LoVo (cell line): ENCODE measurements around the gene EXOC7.

Experiments used
- DNase-seq: peaks from one replicate; pipeline ENCODE4 v3.0.0-alpha.2; 2016; ENCODE audit warnings: low spot score

Gene EXOC7, protein sequence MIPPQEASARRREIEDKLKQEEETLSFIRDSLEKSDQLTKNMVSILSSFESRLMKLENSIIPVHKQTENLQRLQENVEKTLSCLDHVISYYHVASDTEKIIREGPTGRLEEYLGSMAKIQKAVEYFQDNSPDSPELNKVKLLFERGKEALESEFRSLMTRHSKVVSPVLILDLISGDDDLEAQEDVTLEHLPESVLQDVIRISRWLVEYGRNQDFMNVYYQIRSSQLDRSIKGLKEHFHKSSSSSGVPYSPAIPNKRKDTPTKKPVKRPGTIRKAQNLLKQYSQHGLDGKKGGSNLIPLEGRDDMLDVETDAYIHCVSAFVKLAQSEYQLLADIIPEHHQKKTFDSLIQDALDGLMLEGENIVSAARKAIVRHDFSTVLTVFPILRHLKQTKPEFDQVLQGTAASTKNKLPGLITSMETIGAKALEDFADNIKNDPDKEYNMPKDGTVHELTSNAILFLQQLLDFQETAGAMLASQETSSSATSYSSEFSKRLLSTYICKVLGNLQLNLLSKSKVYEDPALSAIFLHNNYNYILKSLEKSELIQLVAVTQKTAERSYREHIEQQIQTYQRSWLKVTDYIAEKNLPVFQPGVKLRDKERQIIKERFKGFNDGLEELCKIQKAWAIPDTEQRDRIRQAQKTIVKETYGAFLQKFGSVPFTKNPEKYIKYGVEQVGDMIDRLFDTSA

DNA sequence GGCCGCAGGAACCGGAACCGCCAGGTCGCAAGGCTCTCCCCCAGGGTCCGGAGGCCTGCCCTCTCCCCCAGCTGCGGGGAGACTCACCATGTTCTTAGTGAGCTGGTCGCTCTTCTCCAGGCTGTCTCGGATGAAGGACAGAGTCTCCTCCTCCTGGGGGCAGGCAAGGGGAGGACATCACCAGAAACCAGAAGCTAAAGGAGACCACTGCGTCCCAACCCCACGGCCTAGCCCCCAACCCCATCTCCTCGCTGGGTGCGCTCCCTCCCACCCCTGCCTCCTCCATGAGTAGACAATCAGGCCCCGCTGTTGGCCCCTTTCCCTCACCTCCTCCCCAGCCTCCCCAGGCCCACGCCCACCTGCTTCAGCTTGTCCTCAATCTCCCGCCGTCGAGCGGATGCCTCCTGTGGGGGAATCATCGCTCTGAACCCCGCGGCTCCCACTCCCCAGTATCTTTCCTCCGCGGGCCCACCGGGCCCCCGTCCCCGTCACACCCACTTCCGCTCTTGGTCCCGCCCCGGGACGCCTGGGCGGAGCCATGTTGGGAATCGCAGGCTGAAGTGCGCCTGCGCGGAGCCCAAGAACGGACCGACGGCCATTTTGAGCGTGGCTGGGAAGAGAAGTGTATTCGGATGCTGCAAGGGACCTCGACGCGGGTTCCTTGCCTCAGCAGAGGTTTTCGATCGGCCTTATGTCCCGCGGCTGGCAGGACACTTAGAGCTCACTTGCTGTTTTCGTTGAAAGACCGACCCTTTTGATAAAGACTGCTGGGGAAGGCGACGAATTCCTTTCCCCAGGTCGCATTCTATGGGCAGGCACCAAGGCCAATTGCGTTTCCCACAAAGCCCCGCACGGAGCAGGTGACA lies at the start of gene EXOC7:
Gene EXOC7, minus strand, starts transcription at position 514 of the 866 bp plus-strand sequence. Its CDS starts 95 bp downstream, at position 419.
- peak; percentile 97 for DNase-seq

DNA sequence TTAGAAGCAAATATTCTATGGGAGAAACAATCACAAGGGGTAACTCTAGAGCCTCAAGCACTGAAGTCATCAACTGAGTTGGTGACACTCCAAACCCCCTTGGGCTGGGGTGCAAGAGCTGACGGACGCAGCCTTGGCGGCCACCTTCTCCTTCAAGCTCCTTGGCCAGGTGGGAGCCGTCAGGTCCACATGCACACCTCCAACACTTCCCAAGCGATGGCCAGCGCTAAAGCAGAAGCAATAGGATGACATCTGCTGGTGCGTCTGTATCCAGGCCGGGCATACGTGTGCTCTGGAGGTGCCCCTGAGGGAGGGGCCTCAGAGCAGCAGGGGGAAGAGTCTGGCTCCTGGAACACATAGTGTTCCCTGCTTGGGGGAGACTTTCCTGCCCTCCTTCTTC lies 49.6 kb upstream of the EXOC7 start:
- no peak for DNase-seq

DNA sequence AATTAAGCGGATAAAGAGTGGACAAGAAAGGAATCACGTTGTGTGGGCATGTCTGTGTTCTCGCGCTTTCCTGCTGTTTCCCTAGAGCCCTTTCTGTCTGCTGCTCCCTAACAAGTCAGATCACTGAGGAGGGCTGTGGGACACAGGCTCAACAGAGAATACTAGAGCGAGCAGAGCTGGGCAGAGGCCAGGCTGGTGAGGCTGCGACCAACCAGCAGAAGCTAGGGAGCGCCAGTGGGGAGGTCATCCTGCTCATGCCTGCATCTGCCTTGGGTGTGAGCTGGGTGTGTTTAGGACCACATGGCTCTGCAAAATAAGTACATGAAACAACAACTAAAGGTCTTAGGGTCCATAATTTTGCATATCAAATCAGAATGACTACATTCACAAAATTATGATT lies 49.0 kb upstream of the EXOC7 start:
- DNase-seq: no peak

DNA sequence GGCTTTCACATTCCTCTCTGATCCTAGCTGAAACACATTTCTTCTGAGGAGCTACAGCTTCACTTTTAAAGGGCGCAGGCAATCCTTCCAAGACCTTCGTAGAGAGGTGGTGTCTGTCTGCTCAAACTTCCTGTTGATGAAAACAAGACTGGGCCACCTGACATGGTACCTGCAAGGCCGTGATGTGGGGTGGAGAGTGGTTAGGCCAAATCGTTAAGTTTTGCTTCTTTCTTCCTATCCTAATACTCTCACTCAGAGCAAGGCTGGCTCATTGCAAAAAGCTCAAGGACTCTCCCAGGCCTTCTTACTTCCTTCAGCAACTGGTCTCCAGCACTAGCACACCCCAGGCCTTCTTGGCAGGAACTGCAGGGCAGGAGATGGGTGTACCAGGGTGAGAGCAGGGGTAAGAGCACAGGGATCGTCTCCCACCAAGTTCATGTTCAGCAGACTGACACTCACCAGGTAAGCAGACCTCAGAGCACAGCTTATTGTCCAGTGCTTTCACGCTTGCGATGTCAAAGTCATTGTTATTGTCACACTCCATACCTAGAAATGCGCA lies 48.4 kb upstream of the EXOC7 start:
- DNase-seq: no peak

DNA sequence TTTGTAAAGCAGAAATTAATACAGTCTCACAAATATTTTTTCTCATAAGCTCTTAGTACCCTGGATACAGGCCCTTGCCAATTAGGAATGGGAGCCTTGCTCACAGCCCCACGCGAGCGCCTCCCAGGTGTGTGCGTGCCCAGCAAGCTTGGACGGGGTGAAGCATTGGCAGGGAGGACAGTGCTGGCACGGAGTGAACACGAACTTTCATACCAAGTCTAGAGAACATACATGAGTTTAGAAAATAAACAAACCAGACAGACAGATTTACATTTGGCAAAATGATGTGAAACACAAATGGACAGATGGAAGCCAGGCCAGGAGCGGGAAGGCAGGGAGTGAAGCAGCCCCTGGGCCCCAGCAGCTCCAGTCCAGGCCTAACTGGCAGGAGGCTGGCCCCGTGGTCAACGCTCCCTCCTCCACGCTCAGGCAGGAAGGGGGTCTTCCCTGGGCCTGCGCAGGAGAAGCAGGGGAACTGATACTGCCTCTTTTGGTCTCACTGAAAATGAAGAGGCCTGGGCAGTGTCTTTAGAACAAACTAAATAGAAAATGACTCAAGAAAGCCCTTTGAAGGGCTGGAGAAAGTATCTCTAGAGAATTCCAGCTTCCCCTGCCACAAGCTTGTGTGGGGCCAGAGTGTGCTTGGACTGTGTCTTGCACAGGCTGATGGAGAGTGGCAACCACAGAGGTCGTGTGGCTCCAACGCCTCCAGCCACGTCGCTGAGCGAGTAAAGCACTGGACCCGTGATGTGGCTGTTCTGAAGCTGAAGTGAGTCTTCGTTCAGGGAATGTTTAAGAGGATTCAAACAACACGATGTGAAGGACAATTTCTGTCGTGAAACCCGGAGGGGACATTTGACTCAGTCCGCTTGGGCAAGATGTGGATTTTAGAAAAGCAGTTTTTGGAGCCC lies 47.4 kb upstream of the EXOC7 start:
- DNase-seq: no peak

DNA sequence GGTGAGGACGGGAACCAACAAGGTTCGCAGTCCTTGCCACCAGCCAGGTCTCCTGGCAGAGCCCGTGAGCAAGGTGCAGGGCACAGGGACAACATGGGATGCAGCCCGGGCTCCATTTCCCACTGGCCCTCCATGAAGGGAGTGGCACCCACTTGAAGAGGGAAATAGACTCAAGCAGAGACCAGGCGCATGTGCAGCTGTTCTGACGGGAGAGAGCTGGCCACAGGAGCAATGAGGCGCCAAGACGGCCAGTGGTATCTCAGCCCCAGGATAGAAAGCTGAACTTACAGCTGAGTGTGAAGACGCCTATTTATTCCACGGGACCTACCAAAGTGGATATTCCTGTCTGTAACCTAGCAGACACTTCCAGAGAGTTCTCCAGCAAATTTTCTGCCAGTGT lies 45.6 kb upstream of the EXOC7 start:
- DNase-seq: no peak

DNA sequence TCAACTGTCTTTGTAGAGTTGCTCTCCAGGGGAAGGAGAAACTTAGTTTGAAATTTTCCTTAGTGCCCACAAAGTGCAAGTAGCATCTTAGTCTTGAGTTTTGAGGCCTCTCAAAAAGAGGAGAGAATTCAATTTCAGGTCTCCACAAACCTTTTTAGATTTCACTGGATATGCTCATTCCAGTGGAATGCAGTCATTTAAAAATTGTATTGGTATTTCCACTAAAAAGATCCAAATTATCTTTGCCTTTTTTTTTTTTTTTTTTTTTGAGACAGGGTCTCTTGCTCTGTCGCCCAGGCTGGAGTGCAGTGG lies 44.4 kb upstream of the EXOC7 start:
- DNase-seq: no peak

DNA sequence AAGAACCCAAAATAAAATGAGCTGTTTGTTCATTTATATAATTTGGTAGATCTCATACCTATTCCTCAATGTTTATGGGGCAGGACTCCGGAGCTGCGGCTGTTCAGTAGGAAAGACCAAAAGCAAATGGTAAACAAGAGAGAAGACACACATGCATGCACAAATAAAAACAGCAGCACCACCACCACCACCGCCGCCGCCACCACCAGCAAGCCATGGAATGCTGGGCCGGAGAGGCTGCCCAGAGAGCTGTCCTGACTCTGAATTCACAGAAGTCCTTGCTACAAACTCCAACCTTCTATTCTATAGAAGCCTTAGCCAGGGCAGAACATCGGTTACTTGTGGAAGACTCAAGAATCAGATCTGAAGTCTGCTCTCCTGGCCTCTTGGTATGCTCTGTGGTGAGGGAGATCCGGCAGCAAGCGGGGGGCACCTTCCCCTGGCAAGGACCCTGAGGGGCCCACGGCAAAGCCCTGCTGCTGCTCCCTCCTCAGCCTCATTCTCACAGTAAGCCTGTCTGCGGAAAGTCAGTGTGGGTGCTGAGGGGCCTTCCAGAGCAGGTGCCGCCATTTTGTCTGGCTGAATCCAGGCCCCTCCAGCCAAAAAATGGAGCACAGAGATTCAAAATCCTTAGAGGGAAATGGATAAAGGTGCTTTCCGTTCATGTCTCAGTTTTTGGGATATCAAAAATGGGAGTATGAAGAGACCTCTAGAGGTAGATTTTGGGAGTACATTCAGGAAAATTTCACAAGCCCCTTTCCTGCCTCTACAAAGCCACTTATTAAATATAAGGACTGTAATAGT lies 43.8 kb upstream of the EXOC7 start:
- no peak for DNase-seq

DNA sequence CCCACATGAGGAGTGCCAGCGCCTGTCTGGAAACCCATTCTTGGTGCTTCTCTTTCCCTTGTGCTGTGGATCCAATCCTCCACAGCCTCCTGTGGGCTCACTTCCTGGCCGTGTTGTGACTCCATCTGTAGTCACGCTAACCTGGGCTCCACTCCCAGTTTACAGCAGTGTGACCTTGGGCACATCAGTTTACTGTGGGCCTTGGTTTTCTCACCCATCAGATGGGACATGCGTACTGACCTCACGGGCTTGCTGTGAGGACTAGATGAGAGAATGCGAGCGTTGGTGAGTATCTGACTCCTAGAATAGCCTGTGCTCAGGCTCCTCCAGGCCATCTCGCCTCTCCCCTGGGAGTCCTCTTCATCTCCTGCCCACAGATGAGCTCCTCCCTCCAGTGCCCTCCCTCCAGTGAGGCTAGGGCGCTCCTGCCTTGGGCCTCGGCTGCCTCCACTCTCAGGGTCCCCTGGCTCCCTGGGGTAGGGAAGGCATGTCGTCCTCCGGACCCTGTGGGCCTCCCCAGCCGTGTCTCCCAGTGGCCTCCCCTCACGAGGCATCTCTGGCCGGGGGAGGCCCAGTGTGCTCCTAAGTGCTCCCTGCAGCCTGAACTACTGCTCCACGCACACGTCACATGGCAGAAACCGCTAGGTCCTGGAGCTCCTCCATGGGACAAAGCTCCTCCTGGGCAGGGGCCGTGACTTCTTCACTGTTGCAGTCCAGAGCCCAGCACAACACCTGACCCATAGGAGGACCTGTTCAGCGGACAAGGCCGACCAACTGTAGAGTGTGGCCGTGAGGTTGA lies 42.7 kb upstream of the EXOC7 start:
- no peak for DNase-seq

DNA sequence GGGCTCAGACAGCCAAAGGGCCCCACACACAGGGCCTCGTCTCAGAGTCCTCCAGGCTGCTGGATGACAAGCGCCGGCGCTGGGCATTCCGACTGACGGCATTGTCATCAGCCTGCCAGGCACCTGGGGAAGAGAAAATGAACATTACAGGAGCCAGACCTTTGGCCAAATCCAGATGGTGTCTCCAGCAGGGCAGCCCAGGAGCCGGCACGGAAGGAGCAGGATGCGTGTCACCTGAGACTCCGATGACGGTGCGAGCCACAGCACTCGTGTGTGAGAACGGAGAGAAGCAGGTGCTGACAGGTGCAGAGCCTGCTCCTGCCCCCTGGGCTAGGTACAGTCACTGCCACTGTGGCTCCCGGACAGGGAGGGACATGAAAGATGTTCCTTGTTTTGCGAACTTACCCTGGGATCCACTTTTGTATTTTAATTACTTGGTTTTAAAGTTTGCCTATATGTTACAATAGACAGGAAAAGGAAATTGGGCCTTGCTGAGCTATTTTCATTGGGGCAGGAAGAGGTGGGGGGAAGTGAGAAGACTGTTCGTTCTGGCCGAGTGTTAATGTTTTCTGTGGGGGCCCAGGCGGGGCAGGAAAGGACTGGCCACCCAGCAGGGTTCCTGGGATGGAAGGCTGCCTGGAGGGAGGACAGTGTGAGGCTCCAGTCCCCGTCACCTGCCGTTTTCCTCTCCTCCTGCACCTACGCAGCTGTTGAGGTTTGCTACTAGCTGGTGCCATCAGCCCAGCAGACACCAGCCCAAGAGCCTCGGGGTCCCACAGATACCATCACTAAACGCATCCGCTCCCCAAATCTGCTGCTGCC lies 41.9 kb upstream of the EXOC7 start:
- no peak for DNase-seq

DNA sequence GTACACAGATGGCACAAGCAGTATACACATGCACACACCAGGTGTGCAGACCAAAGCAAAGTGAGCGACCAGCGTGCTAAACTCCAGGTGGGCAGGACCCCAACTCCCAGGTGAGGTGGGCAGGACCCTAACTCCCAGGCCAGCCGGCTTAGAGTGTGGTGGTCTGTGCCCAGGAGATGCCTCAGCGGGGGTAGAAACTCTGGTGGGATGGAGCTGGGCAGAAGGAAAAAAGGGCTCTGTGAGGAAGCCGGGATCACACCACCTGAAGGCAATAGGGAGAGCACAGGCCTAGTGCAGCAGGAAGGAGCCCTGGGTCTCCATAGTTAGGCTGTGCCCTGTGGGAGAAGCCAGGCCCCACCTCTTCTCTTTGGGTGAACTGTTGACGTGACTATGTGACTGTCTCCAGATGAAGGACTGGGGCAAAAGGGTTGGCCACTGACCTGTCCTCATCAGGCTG lies 39.0 kb upstream of the EXOC7 start:
- no peak for DNase-seq

DNA sequence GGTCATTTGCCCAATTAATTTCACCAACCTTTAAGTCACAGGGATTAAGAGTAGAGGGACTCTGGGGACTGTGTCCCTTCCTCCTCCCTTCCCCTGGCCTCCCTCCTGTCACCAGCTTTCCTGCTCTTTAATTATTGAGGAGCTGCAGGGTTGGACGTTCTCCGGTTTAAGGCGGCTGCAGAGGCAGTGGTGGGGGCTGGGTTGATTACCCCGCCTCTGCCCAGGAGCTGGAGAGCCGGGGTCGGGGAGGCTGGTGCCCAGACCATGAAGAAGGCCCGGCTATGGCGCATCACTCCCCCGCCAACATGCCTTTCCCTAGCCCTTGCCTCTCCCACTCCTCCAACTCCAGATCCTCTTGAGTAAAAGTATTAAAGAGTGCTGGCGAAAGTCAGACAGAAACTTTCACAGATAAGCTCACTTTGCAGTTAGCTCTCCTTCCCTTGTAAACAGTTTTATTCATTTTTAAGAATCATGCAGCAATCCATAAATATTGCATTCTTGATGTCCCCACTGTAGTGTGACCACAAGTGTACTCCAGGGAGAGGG lies 38.5 kb upstream of the EXOC7 start:
- no peak for DNase-seq

DNA sequence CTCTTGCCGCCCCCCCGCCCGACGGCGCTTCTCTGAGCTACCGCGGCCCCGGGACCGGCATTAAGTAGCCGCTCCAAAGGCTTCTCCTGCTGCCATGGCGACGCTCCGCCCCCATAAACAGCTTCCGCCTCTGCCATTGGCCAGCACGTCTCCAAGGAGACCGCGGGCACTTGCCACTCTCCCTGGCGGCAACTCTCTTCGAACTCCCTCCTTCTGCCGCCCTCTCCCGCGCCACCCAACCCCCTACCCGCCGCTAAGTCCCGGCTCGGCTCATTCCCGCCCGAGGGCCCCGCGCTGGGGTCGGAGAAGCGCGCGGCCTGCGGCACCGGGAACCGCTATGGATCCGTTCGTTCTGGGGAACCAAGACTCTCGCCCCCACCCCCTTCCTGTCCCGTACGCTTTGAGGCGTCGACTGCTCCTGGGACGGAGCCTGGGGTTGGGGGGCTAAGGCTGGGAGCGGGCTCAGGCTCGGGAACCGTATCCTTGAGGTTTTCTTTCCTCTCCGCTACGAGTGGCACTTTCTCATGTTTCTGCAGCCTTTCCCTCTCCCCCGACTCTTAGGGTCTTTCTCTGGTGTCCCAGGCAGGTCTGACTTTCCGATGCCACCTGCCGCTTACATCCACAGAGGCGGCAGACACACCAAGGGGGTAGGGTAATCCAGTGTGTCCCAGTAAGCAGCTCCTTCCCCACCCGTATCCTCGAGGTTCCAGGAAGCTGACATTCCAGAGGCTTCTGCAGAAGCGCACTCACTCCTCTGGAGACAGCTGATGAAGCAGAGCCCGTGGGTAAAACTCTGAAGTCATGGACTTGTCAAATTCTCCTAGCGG lies 37.8 kb upstream of the EXOC7 start, which contains the start of gene FOXJ1:
Gene FOXJ1, minus strand, starts transcription at position 34 of the 827 bp plus-strand sequence. CDS start 850 bp downstream, outside the sequence.
- peak; percentile 89 for DNase-seq

DNA sequence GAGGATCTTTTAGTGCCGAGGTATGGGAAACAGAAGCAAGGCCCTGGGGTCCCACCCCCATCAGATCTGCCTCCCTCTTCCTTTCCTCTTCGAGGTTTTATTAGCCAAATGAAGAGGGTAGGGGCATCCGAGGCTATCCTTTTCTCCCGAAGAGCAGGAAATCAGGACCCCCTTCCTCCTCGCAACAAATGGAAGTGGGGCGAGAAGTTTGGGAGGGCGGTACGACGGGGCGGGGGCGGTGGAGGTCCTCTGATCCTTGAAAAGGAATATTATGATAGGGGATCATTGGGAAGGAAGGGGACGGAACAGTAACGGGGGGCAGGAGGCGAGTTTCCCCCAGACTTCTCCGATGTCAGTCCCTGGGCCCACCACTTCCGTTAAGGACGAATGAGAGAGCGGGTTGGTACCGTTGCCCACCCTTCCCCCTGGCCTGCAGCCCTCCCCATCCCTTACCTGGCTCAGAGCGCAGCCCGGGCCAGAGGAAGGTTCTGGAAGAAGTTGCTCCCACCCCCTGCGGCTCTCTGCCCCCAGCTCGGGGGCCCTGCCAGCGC lies 37.1 kb upstream of the EXOC7 start:
- no peak for DNase-seq

DNA sequence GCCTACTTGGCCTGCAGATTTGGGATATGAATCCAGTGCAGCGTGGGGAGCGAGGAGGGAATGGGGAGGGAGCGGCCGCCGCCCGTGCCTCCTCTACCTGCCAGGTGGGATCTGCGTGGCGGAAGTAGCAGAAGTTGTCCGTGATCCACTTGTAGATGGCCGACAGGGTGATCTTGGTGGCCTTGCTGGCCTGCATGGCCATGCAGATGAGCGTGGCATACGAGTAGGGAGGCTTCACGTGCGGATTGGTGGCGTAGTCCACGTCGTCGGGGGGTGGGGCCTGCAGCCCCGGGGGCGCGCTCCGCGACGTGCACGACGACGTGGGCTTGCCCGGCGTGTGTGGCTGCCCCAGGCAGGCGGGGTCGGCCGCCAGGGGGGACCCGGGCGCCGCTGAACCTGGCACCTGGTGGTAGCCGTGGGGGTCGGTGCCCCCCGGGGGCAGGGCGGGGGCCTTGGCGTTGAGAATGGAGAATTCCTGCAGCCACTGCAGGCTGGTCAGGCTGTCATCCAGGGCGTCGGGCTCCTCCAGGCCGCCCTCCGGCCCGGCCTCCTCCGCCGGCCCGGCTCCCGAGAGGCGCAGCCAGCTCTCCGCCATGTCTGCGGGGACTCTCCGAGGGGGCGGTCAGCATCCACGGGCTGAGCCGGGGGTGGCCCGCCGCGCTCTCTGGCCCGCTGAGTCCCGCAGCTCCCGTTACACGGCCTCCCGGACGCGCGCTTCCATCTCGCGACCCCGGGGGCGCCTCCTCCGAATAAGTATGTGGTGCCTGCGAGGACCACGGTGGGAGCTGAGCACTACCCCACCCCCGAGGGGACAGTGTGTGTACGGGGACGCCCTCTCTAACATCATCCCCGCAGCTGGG lies 36.4 kb upstream of the EXOC7 start:
- DNase-seq: no peak
